Neutrophil (primary cell): ENCODE results near the gene ADAMTS2.

Source experiments
- H3K27ac ChIP-seq: fragments of 200-600 bp; sonication (generic); 2 replicates; pipeline ENCODE4 v1.5.1; 2016; ENCODE audit warnings: mild to moderate bottlenecking, moderate library complexity
- H3K27me3 ChIP-seq: fragments of 200-600 bp; sonication (generic); 2 replicates; pipeline ENCODE4 v1.6.0; 2016; ENCODE audit warnings: mild to moderate bottlenecking
- H3K36me3 ChIP-seq: fragments of 200-600 bp; sonication (generic); 2 replicates; pipeline ENCODE4 v1.5.1; 2017
- H3K4me1 ChIP-seq, 2 experiments: fragments of 200-600 bp in 1 of 2; sonication (generic) in 1 of 2; 1 replicate in 1 of 2; 2 replicates in 1 of 2; pipeline versions ENCODE4 v1.5.1 to v1.6.1; 2013 to 2016; ENCODE audit warnings: low read depth in 1 of 2, low read length in 1 of 2, mild to moderate bottlenecking in 1 of 2, moderate library complexity in 1 of 2; ENCODE audit not compliant: control insufficient read depth in 1 of 2, insufficient read depth in 1 of 2
- H3K4me3 ChIP-seq, 2 experiments: fragments of 200-600 bp in 1 of 2; sonication (generic) in 1 of 2; 1 replicate in 1 of 2; 2 replicates in 1 of 2; pipeline ENCODE4 v1.5.1; 2013 to 2016; ENCODE audit warnings: low read depth in 1 of 2, low read length in 1 of 2, mild to moderate bottlenecking in 1 of 2, moderate library complexity in 1 of 2
- H3K9me3 ChIP-seq: fragments of 200-600 bp; sonication (generic); 2 replicates; pipeline ENCODE4 v1.5.1; 2016
- CTCF ChIP-seq: fragments of 200-600 bp; sonication (generic); IDR thresholded peaks from 2 replicates; pipeline ENCODE4 v1.5.1; 2016; ENCODE audit warnings: antibody characterized with exemption

ADAMTS2 gene

GRCh38 chr5:179255527-179256327 is 89.5 kb downstream of the ADAMTS2 start:
- TF ChIP-seq CTCF: no peak
- Histone ChIP-seq H3K4me3 (no peak overlapping the region), H3K27me3 (no peaks in the 10 kb centered on the region), H3K36me3 (no peaks in the 10 kb centered on the region), H3K27ac (no peak overlapping the region), H3K4me1 (no peaks in the 10 kb centered on the region), H3K9me3 (no peaks in the 10 kb centered on the region)

- TF ChIP-seq CTCF: no peak
- H3K9me3 ChIP-seq: no peaks in the 10 kb centered on the region
- H3K27ac ChIP-seq: no peak overlapping the region
- H3K4me1 ChIP-seq: no peaks in the 10 kb centered on the region
- no peak overlapping the region for H3K4me3 ChIP-seq
- H3K36me3 ChIP-seq: no peaks in the 10 kb centered on the region
- no peaks in the 10 kb centered on the region for H3K27me3 ChIP-seq
These were observed 90.5 kb downstream of the ADAMTS2 start for GRCh38 chr5:179254638-179255271.

- no peak overlapping the region for H3K27ac ChIP-seq
- no peaks in the 10 kb centered on the region for H3K36me3 ChIP-seq
- H3K4me3 ChIP-seq: no peak overlapping the region
- H3K4me1 ChIP-seq: no peaks in the 10 kb centered on the region
- no peaks in the 10 kb centered on the region for H3K9me3 ChIP-seq
- no peak for TF ChIP-seq CTCF
- peaks cover 2% of the 10 kb centered on the region for H3K27me3 ChIP-seq
These were observed 91.5 kb downstream of the ADAMTS2 start for GRCh38 chr5:179253730-179254129.

- Histone ChIP-seq H3K4me3 (no peak overlapping the region), H3K27me3 (peaks cover 4% of the 10 kb centered on the region), H3K27ac (no peak overlapping the region), H3K4me1 (no peaks in the 10 kb centered on the region), H3K9me3 (no peaks in the 10 kb centered on the region), H3K36me3 (no peaks in the 10 kb centered on the region)
- no peak for TF ChIP-seq CTCF
These were observed 93.8 kb downstream of the ADAMTS2 start for GRCh38 chr5:179251276-179251969.

GRCh38 chr5:179250561-179251225 is 94.6 kb downstream of the ADAMTS2 start:
- H3K4me3 ChIP-seq: no peak overlapping the region
- no peaks in the 10 kb centered on the region for H3K9me3 ChIP-seq
- H3K36me3 ChIP-seq: no peaks in the 10 kb centered on the region
- H3K4me1 ChIP-seq: no peaks in the 10 kb centered on the region
- H3K27me3 ChIP-seq: peaks cover 4% of the 10 kb centered on the region
- H3K27ac ChIP-seq: no peak overlapping the region
- no peak for TF ChIP-seq CTCF
